Measurements from ENCODE around the gene MRFAP1. TPM values are rescaled to one million over a fixed set of nuclear protein-coding genes. Genes with fewer than 3 reads are reported as not detected.

Gene MRFAP1
- total RNA-seq, 2 donors from 2014 or later: 214 to 274 TPM

DNA sequence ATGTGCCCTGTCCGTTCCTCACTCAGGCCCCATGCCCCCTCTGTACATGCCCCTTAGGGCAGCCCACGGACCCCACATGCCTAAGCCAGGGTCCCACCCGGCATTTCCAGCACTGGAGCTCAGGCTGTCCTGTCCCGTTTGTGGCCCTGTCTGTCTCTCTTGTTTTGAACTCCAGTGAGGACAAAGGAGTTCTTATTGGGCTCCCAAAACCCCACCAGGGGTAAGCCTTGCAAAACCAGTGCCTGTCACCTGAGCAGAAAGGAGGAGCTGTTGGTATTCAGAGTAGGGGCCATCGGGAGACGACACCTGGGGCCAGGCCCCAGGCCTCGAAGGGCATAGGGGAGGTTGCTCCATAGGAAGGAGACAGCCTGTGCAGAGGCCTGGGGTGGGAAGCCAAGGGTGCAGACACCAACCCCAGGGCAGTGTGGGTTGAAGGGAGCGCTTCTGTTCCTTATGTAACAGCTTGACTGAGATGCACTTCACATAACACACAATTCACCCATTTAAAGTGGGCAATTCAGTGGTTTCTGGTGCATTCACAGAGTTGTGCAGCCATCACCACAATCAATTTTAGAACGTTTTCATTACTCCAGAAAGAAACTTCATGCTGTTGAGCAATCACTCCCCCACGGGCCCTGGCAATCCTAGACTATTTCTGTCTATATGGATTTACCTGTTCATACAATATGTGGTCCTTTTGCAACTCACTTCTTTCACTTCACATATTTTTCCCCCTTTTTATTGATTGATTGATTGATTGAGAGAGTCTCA, 33.8 kb upstream of the MRFAP1 start:
- H3K4me1 ChIP-seq: no peaks in the 10 kb centered on the region
- no peak overlapping the region for H3K27ac ChIP-seq
- H3K9ac ChIP-seq (ENCODE audit: low read depth in 2 of 2, low read length in 2 of 2): no peak overlapping the region
- intact Hi-C loops (cut with DNase I): no loop called here
- DNase-seq: no peak
- TF ChIP-seq, protein P1, sequence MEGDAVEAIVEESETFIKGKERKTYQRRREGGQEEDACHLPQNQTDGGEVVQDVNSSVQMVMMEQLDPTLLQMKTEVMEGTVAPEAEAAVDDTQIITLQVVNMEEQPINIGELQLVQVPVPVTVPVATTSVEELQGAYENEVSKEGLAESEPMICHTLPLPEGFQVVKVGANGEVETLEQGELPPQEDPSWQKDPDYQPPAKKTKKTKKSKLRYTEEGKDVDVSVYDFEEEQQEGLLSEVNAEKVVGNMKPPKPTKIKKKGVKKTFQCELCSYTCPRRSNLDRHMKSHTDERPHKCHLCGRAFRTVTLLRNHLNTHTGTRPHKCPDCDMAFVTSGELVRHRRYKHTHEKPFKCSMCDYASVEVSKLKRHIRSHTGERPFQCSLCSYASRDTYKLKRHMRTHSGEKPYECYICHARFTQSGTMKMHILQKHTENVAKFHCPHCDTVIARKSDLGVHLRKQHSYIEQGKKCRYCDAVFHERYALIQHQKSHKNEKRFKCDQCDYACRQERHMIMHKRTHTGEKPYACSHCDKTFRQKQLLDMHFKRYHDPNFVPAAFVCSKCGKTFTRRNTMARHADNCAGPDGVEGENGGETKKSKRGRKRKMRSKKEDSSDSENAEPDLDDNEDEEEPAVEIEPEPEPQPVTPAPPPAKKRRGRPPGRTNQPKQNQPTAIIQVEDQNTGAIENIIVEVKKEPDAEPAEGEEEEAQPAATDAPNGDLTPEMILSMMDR (IDR thresholded peaks at IDR 0.05): no peak
- no peaks in the 10 kb centered on the region for H3K27me3 ChIP-seq
- H3K4me3 ChIP-seq: no peak overlapping the region
- H3K36me3 ChIP-seq: no peaks in the 10 kb centered on the region
- H3K9me3 ChIP-seq: no peaks in the 10 kb centered on the region

DNA sequence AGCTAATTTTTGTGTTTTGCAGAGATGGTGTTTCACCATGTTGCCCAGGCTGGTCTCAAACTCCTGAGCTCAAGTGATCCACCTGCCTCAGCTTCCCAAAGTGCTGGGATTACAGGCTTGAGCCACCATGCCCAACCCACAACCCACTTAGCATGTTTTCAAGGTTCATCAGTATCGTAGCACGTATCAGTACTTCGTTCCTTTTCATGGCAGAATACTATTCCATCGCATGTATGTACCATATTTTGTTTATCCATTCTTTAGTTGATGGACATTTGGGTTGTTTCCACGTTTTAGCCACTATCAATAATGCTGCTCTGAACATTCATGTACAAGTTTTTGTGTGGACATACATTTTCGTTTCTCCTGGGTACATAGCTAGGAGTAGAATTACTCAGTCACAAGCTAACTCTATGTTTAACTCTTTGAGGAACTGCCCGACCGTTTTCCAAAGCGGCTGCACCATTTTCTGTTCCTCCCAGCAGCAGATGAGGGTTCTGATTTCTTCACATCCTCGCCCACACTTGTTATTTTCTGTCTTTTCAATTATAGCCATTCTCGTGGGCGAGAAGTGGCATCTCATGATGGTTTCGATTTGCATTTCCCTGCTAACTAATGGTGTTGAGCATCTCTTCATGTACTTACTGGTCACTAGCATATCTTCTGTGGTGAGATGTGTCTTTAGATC, 33.0 kb upstream of the MRFAP1 start:
- Histone ChIP-seq H3K36me3 (no peaks in the 10 kb centered on the region), H3K9ac (ENCODE audit: low read depth in 2 of 2, low read length in 2 of 2) (no peak overlapping the region), H3K9me3 (no peaks in the 10 kb centered on the region), H3K27ac (no peak overlapping the region), H3K4me3 (no peak overlapping the region), H3K27me3 (no peaks in the 10 kb centered on the region), H3K4me1 (no peaks in the 10 kb centered on the region)
- intact Hi-C loops (cut with DNase I): no loop called here
- TF ChIP-seq, protein P1 (IDR thresholded peaks at IDR 0.05): no peak
- DNase-seq: no peak

DNA sequence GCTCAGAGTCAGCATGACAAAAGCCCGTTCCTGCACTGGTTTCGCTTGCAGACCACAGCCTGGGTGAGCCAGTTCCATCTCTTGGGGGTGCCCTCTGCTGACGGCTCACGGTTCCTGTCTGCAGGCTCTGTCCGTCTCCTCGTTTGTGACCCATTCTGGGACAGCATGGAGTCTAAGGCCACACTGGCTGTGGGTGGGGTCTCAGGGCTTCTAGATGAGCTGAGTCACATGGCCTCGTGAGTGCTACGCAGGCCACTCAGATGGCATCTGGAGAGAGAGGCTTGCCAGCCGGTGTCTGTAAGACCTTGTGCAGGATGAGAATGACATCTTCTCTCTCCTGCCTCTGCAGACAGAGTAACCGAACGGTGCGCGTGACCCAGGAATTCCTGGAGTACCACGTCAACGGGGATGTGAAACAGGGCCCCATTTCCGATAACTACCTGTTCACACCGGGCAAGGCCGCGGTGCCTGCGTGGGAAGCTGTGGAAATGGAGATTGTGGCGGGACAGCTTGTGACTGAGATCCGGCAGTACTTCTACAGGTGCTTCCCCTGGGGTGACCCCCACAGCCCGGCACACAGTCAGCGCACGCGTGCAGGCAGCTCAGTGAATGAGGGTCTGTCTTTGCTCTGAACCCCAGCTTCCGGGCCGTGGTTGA, 31.6 kb upstream of the MRFAP1 start:
- DNase-seq: no peak
- Histone ChIP-seq H3K27me3 (no peaks in the 10 kb centered on the region), H3K27ac (no peak overlapping the region), H3K36me3 (no peaks in the 10 kb centered on the region), H3K9me3 (no peaks in the 10 kb centered on the region), H3K9ac (ENCODE audit: low read depth in 2 of 2, low read length in 2 of 2) (no peak overlapping the region), H3K4me1 (no peaks in the 10 kb centered on the region), H3K4me3 (no peak overlapping the region)
- TF ChIP-seq, protein P1 (IDR thresholded peaks at IDR 0.05): no peak
- intact Hi-C loops (cut with DNase I): no loop called here

DNA sequence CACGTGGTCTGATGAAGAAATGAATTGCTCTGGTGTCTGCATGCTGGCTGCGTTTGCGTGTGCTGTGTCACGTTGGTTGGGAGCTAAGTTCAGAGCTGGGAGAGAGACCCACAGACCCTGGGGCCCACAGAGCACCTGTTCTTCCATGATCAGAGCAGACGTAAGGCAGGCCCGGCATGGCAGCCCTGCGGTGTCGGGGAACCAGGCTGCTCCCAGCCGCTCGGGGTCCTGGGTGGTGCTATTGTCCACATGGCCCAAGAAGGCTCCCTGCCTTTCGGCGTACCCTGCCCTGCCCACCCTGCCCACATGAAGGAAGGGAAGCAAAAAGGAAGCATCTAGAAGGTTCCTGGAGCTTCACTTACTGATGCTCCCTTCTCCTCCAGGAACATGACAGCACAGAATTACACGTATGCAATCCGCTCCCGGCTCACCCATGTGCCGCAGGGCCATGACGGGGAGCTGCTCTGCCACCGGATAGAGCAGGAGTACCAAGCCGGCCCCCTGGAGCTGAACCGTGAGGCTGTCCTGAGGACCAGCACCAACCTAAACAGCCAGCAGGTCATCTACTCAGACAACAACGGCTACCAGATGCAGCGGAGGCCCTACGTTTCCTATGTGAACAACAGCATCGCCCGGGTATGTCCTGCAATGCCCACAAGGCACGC, 30.9 kb upstream of the MRFAP1 start:
- Histone ChIP-seq H3K27me3 (no peaks in the 10 kb centered on the region), H3K4me1 (no peaks in the 10 kb centered on the region), H3K9me3 (no peaks in the 10 kb centered on the region), H3K27ac (no peak overlapping the region), H3K9ac (ENCODE audit: low read depth in 2 of 2, low read length in 2 of 2) (no peak overlapping the region), H3K4me3 (no peak overlapping the region), H3K36me3 (no peaks in the 10 kb centered on the region)
- intact Hi-C loops (cut with DNase I): no loop called here
- DNase-seq: no peak
- TF ChIP-seq, protein P1 (IDR thresholded peaks at IDR 0.05): no peak

DNA sequence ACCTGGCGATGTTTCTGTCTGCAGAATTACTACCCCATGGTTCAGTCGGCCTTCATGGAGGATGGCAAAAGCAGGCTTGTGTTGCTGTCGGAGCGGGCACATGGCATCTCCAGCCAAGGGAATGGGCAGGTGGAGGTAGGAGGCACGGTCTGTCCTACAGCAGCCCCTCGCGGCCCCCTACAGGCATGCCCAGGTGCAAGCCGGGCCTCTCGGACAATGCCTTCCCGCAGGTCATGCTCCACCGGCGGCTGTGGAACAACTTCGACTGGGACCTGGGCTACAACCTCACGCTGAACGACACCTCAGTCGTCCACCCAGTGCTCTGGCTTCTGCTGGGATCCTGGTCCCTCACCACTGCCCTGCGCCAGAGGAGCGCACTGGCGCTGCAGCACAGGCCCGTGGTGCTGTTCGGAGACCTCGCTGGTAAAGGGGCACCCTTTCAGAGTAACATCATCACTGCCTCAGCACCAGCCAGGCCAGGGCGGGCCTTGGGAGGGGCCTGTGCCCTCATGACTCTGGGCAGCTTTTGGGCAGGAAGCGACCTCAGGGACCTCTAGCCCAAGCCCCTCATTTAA, 29.5 kb upstream of the MRFAP1 start:
- no peak for DNase-seq
- peaks cover 2% of the 10 kb centered on the region for H3K36me3 ChIP-seq
- intact Hi-C loops (cut with DNase I): no loop called here

More for the DNA sequence above, 29.5 kb upstream of the MRFAP1 start:
- TF ChIP-seq, protein P1 (IDR thresholded peaks at IDR 0.05): no peak
- Histone ChIP-seq H3K4me3 (no peak overlapping the region), H3K9ac (ENCODE audit: low read depth in 2 of 2, low read length in 2 of 2) (no peak overlapping the region), H3K9me3 (no peaks in the 10 kb centered on the region), H3K27me3 (no peaks in the 10 kb centered on the region), H3K4me1 (no peaks in the 10 kb centered on the region), H3K27ac (no peak overlapping the region)

All from colonic mucosa (tissue), 4 donors.